ENCODE measurements around the gene NUDT15. TPM values are rescaled to one million over a fixed set of nuclear protein-coding genes. Genes with fewer than 3 reads are reported as not detected.

NUDT15 gene
- polyA plus RNA-seq, 3 donors = 5.1 to 13.3 (median 12.6) TPM

GRCh38 chr13:48043789-48044503 is 6.4 kb downstream of the NUDT15 start:
- Histone ChIP-seq H3K9ac (ENCODE audit: insufficient read depth, low read length, poor library complexity, severe bottlenecking) (no peak overlapping the region), H4K20me1 (ENCODE audit: insufficient read depth, low read length) (no peaks in the 10 kb centered on the region), H3K9me3 (replicated peaks in 1 of 2; ENCODE audit: control insufficient read depth in 1 of 2, insufficient read depth in 1 of 2, low read length in 2 of 2) (no peaks in the 10 kb centered on the region), H3K4me3 (replicated peaks in 1 of 3; ENCODE audit: low read depth in 2 of 3, low read length in 3 of 3) (no peak overlapping the region), H3K4me1 (ENCODE audit: control insufficient read depth in 1 of 2, insufficient read depth in 2 of 2, low read length in 2 of 2) (no peaks in the 10 kb centered on the region), H3K27ac (ENCODE audit: low read depth in 1 of 2, low read length in 2 of 2) (peak overlapping the region in 1 of 2 donors; percentile 2), H3K27me3 (ENCODE audit: control insufficient read depth in 2 of 2, insufficient read depth in 2 of 2, low read length in 2 of 2) (no peaks in the 10 kb centered on the region), H3K36me3 (replicated peaks in 1 of 2; ENCODE audit: control insufficient read depth in 1 of 2, insufficient read depth in 2 of 2, low read length in 2 of 2) (peaks cover 20 to 69% of the 10 kb centered on the region in 2 donors), H3K4me2 (replicated peaks; ENCODE audit: extremely low read depth, low read length, poor library complexity, severe bottlenecking) (no peak overlapping the region), H3K79me2 (ENCODE audit: insufficient read depth, low read length) (peaks cover 5% of the 10 kb centered on the region), H2AFZ (ENCODE audit: insufficient read depth, low read depth, low read length, poor library complexity, severe bottlenecking) (no peak overlapping the region)
- Mint-ChIP-seq H3K4me3 (no peak overlapping the region), H3K9me3 (peaks cover 0 to 1% (median 0%) of the 10 kb centered on the region in 7 donors), H3K27ac (peak overlapping the region in 1 of 7 donors; percentile 66), H3K36me3 (peaks cover 34 to 53% of the 10 kb centered on the region in 2 donors), H3K4me1 (peaks cover 4% of the 10 kb centered on the region), H3K27me3 (ENCODE audit: low read depth in 3 of 3) (no peaks in the 10 kb centered on the region)
- no peak for TF ChIP-seq CTCF (IDR thresholded peaks at IDR 0.05)
- no peak for DNase-seq
- intact Hi-C loops (cut with micrococcal nuclease) = no loop called here

- H3K36me3 Mint-ChIP-seq = peaks cover 63 to 71% of the 10 kb centered on the region in 2 donors
Measured at GRCh38 chr13:48050550-48050949, 13.0 kb downstream of the NUDT15 start.

More at GRCh38 chr13:48050550-48050949, 13.0 kb downstream of the NUDT15 start:
- H3K4me3 Mint-ChIP-seq = no peak overlapping the region
- Histone ChIP-seq H3K9me3 (replicated peaks in 1 of 2; ENCODE audit: control insufficient read depth in 1 of 2, insufficient read depth in 1 of 2, low read length in 2 of 2) (no peaks in the 10 kb centered on the region), H3K36me3 (replicated peaks in 1 of 2; ENCODE audit: control insufficient read depth in 1 of 2, insufficient read depth in 2 of 2, low read length in 2 of 2) (peaks cover 37 to 98% of the 10 kb centered on the region in 2 donors), H3K27ac (ENCODE audit: low read depth in 1 of 2, low read length in 2 of 2) (no peak overlapping the region), H3K4me1 (ENCODE audit: control insufficient read depth in 1 of 2, insufficient read depth in 2 of 2, low read length in 2 of 2) (no peaks in the 10 kb centered on the region), H2AFZ (ENCODE audit: insufficient read depth, low read depth, low read length, poor library complexity, severe bottlenecking) (no peak overlapping the region), H3K4me2 (replicated peaks; ENCODE audit: extremely low read depth, low read length, poor library complexity, severe bottlenecking) (no peak overlapping the region), H3K79me2 (ENCODE audit: insufficient read depth, low read length) (no peaks in the 10 kb centered on the region), H3K9ac (ENCODE audit: insufficient read depth, low read length, poor library complexity, severe bottlenecking) (no peak overlapping the region), H3K4me3 (replicated peaks in 1 of 3; ENCODE audit: low read depth in 2 of 3, low read length in 3 of 3) (no peak overlapping the region), H3K27me3 (ENCODE audit: control insufficient read depth in 2 of 2, insufficient read depth in 2 of 2, low read length in 2 of 2) (no peaks in the 10 kb centered on the region), H4K20me1 (ENCODE audit: insufficient read depth, low read length) (no peaks in the 10 kb centered on the region)
- H3K9me3 Mint-ChIP-seq = peaks cover 0 to 1% (median 0%) of the 10 kb centered on the region in 7 donors
- intact Hi-C loops (cut with micrococcal nuclease) = no loop called here
- 90% methylated on average over 3 of the region's 3 CpGs for WGBS (ENCODE audit: insufficient coverage)
- no peak for TF ChIP-seq CTCF (IDR thresholded peaks at IDR 0.05)
- peak overlapping the region in 1 of 7 donors; percentile 13 for H3K27ac Mint-ChIP-seq
- H3K4me1 Mint-ChIP-seq = no peaks in the 10 kb centered on the region
- no peak for DNase-seq
- peaks cover 0 to 2% (median 2%) of the 10 kb centered on the region in 3 donors for H3K27me3 Mint-ChIP-seq (ENCODE audit: low read depth in 3 of 3)
